CD14-positive monocyte (primary cell): ENCODE results near the gene SVIL. TPM values are rescaled to one million over a fixed set of nuclear protein-coding genes. Genes with fewer than 3 reads are reported as not detected.
A peak's percentile ranks its signal among the peaks of the same experiment; 100 is the strongest.

Source experiments
- DNase-seq, 3 donors: peaks; one replicate each; pipeline ENCODE4 v3.0.0-alpha.2; 2011 to 2022
- H2AFZ ChIP-seq: 2 replicates; pipeline ENCODE4 v1.6.0; 2012; ENCODE audit warnings: mild to moderate bottlenecking, low read depth, low read length, inconsistent platforms; ENCODE audit not compliant: insufficient read depth, poor library complexity, severe bottlenecking
- H3K27ac ChIP-seq, 2 donors: 1 replicate in 1 of 2; 2 replicates in 1 of 2; pipeline ENCODE4 v1.5.1; 2012 to 2013; ENCODE audit warnings: low read length in 2 of 2, control low read depth in 1 of 2, inconsistent platforms in 1 of 2, low read depth in 1 of 2, mild to moderate bottlenecking in 1 of 2
- H3K27me3 ChIP-seq, 2 donors: one replicate each; pipeline versions ENCODE4 v1.6.0 to v1.6.1; 2011 to 2013; ENCODE audit warnings: low read length in 2 of 2; ENCODE audit not compliant: control insufficient read depth in 2 of 2, insufficient read depth in 2 of 2
- H3K36me3 ChIP-seq, 2 donors: replicated peaks in 1 of 2; 1 replicate in 1 of 2; 2 replicates in 1 of 2; pipeline versions ENCODE4 v1.5.1 to v1.6.1; 2012 to 2013; ENCODE audit warnings: low read length in 2 of 2, control low read depth in 1 of 2, inconsistent platforms in 1 of 2, mild to moderate bottlenecking in 1 of 2; ENCODE audit not compliant: insufficient read depth in 2 of 2, control insufficient read depth in 1 of 2
- H3K4me1 ChIP-seq, 2 donors: 1 replicate in 1 of 2; 2 replicates in 1 of 2; pipeline versions ENCODE4 v1.5.1 to v1.6.1; 2012 to 2013; ENCODE audit warnings: low read length in 2 of 2, control low read depth in 1 of 2, inconsistent platforms in 1 of 2, mild to moderate bottlenecking in 1 of 2, moderate library complexity in 1 of 2; ENCODE audit not compliant: insufficient read depth in 2 of 2, control insufficient read depth in 1 of 2
- H3K4me2 ChIP-seq: replicated peaks from 2 replicates; pipeline ENCODE3; 2012; ENCODE audit warnings: low read length, moderate library complexity, mild to moderate bottlenecking; ENCODE audit not compliant: poor library complexity, severe bottlenecking; ENCODE audit errors: extremely low read depth
- H3K4me3 ChIP-seq, 3 experiments: fragments of 200-600 bp in 1 of 3; sonication (generic) in 1 of 3; replicated peaks in 1 of 3; 1 replicate in 2 of 3; 2 replicates in 1 of 3; pipeline ENCODE4 v1.5.1; 2011 to 2013; ENCODE audit warnings: low read length in 3 of 3, mild to moderate bottlenecking in 3 of 3, control low read depth in 2 of 3, low read depth in 2 of 3, inconsistent platforms in 1 of 3, moderate library complexity in 1 of 3
- H3K79me2 ChIP-seq: 2 replicates; pipeline ENCODE4 v1.6.0; 2012; ENCODE audit warnings: mild to moderate bottlenecking, control low read depth, inconsistent platforms, low read length, moderate library complexity; ENCODE audit not compliant: insufficient read depth
- H3K9ac ChIP-seq: 2 replicates; pipeline ENCODE4 v1.6.0; 2017; ENCODE audit warnings: low read length, mild to moderate bottlenecking; ENCODE audit not compliant: insufficient read depth, poor library complexity, severe bottlenecking
- H3K9me3 ChIP-seq, 2 donors: replicated peaks in 1 of 2; 1 replicate in 1 of 2; 2 replicates in 1 of 2; pipeline versions ENCODE4 v1.5.1 to v1.6.1; 2012 to 2013; ENCODE audit warnings: low read length in 2 of 2, control low read depth in 1 of 2; ENCODE audit not compliant: control insufficient read depth in 1 of 2, insufficient read depth in 1 of 2
- H4K20me1 ChIP-seq: 2 replicates; pipeline ENCODE4 v1.6.0; 2012; ENCODE audit warnings: mild to moderate bottlenecking, low read length, control low read depth, moderate library complexity; ENCODE audit not compliant: insufficient read depth
- H3K27ac Mint-ChIP-seq, 7 donors: one replicate each; pipeline ENCODE4 v1.8.0; 2020; ENCODE audit warnings: mild to moderate bottlenecking in 7 of 7, mixed read lengths in 7 of 7, moderate library complexity in 6 of 7, inconsistent platforms in 2 of 7
- H3K27me3 Mint-ChIP-seq, 3 donors: one replicate each; pipeline ENCODE4 v1.8.0; 2021 to 2022; ENCODE audit warnings: low read depth in 3 of 3, mild to moderate bottlenecking in 3 of 3, mixed read lengths in 3 of 3, moderate library complexity in 3 of 3, inconsistent platforms in 1 of 3
- H3K36me3 Mint-ChIP-seq, 2 donors: one replicate each; pipeline ENCODE4 v1.8.0; 2020; ENCODE audit warnings: mixed read lengths in 2 of 2, inconsistent platforms in 1 of 2, mild to moderate bottlenecking in 1 of 2
- H3K4me1 Mint-ChIP-seq: one replicate; pipeline ENCODE4 v1.8.0; 2020; ENCODE audit warnings: mild to moderate bottlenecking, mixed read lengths
- H3K4me3 Mint-ChIP-seq, 2 donors: one replicate each; pipeline ENCODE4 v1.8.0; 2020; ENCODE audit warnings: mild to moderate bottlenecking in 2 of 2, mixed read lengths in 2 of 2, moderate library complexity in 1 of 2
- H3K9me3 Mint-ChIP-seq, 7 donors: one replicate each; pipeline ENCODE4 v1.8.0; 2020 to 2022; ENCODE audit warnings: mixed read lengths in 7 of 7, mild to moderate bottlenecking in 6 of 7, moderate library complexity in 6 of 7, inconsistent platforms in 2 of 7
- CTCF ChIP-seq: fragments of 200-600 bp; IDR thresholded peaks from one replicate; pipeline ENCODE4 v1.8.0; 2022; ENCODE audit warnings: antibody characterized with exemption, mild to moderate bottlenecking
- WGBS: methylation state at CpG from one replicate; pipeline ENCODE4 v1.1.5; 2013; ENCODE audit warnings: missing lambda C conversion rate; ENCODE audit not compliant: insufficient coverage; 5-methylcytosine and 5-hydroxymethylcytosine counted together
- intact Hi-C, 2 donors: fragments of 100-400 bp; cut with micrococcal nuclease; formaldehyde crosslinking; loops; one replicate each; pipeline versions ENCODE4 v1.15.0 to v1.15.1; 2023
- polyA plus RNA-seq, 3 donors: library from polyadenylated mRNA; depleted of rRNA in 1 of 3; unstranded in 2 of 3; stranded (reverse) in 1 of 3; fragments of 300-500 nt in 2 of 3; fragments of >200 nt in 1 of 3; fragmentation: Illumina TruSeq in 2 of 3; gene quantifications; 1 replicate in 2 of 3; 2 replicates in 1 of 3; pipeline ENCODE4 v1.2.3, GENCODE V29; 2012 to 2021

SVIL gene
- polyA plus RNA-seq, 3 donors: 2.1 to 14.3 (median 5.8) TPM

- peaks cover 21 to 60% of the 10 kb centered on the region in 2 donors for H3K36me3 ChIP-seq
- DNase-seq: no peak
- H3K4me1 Mint-ChIP-seq: peaks cover 4% of the 10 kb centered on the region
- H3K4me2 ChIP-seq: no peak overlapping the region
- H3K9ac ChIP-seq: no peak overlapping the region
- peaks cover 35% of the 10 kb centered on the region for H4K20me1 ChIP-seq
- peaks cover 47 to 63% of the 10 kb centered on the region in 2 donors for H3K36me3 Mint-ChIP-seq
- H3K4me3 ChIP-seq: no peak overlapping the region
- no peak overlapping the region for H3K27ac ChIP-seq
- no peaks in the 10 kb centered on the region for H3K79me2 ChIP-seq
- no peaks in the 10 kb centered on the region for H3K27me3 ChIP-seq
- no peaks in the 10 kb centered on the region for H3K9me3 Mint-ChIP-seq
- peak overlapping the region in 1 of 7 donors; percentile 45 for H3K27ac Mint-ChIP-seq
- H3K4me1 ChIP-seq: no peaks in the 10 kb centered on the region
- no peaks in the 10 kb centered on the region for H3K9me3 ChIP-seq
- H2AFZ ChIP-seq: no peak overlapping the region
- no peak overlapping the region for H3K4me3 Mint-ChIP-seq
- TF ChIP-seq CTCF: no peak
- 98% methylated on average over 5 of the region's 10 CpGs for WGBS
- no peaks in the 10 kb centered on the region for H3K27me3 Mint-ChIP-seq
- intact Hi-C loops: no loop called here
Measured at GRCh38 chr10:29540016-29540415, 94.8 kb downstream of the SVIL start.

- Histone ChIP-seq H3K9ac (no peak overlapping the region), H3K4me2 (no peak overlapping the region), H3K4me1 (no peaks in the 10 kb centered on the region), H3K36me3 (peaks cover 21 to 58% of the 10 kb centered on the region in 2 donors), H3K27ac (no peak overlapping the region), H3K9me3 (no peaks in the 10 kb centered on the region), H2AFZ (no peak overlapping the region), H3K27me3 (no peaks in the 10 kb centered on the region), H4K20me1 (peaks cover 33% of the 10 kb centered on the region), H3K79me2 (no peaks in the 10 kb centered on the region), H3K4me3 (no peak overlapping the region)
- H3K4me3 Mint-ChIP-seq: no peak overlapping the region
- peak overlapping the region in 1 of 7 donors; percentile 4 for H3K27ac Mint-ChIP-seq
- no peaks in the 10 kb centered on the region for H3K27me3 Mint-ChIP-seq
- DNase-seq: no peak
- intact Hi-C loops: no loop called here
- peaks cover 4% of the 10 kb centered on the region for H3K4me1 Mint-ChIP-seq
- no peak for TF ChIP-seq CTCF
- no peaks in the 10 kb centered on the region for H3K9me3 Mint-ChIP-seq
- H3K36me3 Mint-ChIP-seq: peaks cover 51 to 57% of the 10 kb centered on the region in 2 donors
- whole genome bisulfite sequencing: 93% methylated on average over 5 of the region's 6 CpGs
Measured at GRCh38 chr10:29539412-29539811, 95.4 kb downstream of the SVIL start.
